ENCODE data around the gene SGSH.

DNA sequence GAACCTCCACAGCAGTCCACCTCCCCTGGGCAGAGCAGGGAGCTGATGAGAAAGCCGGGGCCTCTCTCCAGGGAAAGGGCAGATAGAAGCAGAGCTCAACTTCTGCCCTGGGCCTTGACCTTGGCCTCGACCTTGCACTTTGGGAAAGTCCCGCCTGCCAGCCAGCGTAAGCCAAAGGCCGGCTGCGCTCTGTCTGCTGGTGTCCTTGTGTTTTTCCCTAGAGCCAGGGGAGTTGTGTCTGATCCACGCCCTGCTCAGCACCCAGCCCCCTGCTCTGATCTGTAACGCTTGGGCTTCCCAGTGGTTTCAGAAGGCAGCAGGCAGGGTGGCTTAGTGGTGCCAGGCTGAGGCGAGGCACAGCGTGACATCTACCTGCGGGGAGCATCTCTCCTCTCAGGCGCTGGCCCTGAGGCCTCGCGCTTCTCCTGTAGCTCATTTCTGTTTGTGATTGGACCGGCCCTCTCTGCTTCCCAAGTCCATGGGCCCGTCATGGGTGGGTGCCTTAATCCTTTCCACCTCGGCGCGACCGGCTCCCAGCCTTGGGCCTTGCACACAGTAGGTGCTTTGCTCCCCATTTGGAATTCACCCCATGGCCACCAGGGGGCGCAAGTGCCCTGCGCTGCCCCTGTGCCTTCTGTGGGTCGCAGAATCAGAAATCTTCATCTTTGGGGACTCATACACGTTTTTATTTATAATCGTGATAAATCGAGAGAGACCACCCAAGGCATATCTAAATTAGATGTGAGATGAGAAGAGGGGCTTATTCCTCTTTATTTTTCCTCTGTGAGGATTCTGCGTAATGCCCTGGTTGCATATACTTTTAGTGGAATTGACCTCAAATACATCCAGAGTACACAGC, 24.2 kb downstream of the SGSH start:
- TF ChIP-seq, protein P1, sequence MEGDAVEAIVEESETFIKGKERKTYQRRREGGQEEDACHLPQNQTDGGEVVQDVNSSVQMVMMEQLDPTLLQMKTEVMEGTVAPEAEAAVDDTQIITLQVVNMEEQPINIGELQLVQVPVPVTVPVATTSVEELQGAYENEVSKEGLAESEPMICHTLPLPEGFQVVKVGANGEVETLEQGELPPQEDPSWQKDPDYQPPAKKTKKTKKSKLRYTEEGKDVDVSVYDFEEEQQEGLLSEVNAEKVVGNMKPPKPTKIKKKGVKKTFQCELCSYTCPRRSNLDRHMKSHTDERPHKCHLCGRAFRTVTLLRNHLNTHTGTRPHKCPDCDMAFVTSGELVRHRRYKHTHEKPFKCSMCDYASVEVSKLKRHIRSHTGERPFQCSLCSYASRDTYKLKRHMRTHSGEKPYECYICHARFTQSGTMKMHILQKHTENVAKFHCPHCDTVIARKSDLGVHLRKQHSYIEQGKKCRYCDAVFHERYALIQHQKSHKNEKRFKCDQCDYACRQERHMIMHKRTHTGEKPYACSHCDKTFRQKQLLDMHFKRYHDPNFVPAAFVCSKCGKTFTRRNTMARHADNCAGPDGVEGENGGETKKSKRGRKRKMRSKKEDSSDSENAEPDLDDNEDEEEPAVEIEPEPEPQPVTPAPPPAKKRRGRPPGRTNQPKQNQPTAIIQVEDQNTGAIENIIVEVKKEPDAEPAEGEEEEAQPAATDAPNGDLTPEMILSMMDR (IDR thresholded peaks at IDR 0.05) = peak; percentile 64 to 90 (median 78)
- TF ChIP-seq POLR2AphosphoS5 (IDR thresholded peaks at IDR 0.05) (no peak), EP300 (IDR thresholded peaks at IDR 0.05) (no peak)

Data from sigmoid colon (tissue), 4 donors.